ENCODE measurements around the gene SMG9. TPM values are rescaled to one million over a fixed set of nuclear protein-coding genes. Genes with fewer than 3 reads are reported as not detected.

Gene SMG9
- total and polyA plus RNA-seq, 2 experiments from 2014 or later = 54.1 to 59.5 TPM

DNA sequence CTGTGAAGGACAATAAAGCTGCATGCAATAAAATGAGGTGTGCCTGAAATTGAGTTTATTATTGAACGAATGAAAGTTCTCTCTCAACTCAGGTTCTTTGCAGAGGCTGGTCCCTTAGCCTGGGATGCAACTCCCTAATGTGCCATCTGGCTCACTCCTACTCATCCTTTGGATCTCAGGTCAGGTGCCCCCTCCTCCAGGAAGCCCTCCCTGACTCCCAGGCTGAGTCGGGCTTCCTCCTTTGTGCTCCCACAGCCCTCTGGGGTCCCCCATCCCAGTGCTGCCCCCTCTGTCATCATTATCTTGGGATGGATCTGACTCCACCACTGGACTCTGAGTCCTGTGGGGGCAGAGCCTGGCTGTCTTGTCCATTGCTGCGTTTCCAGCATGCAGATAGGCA, 41.6 kb downstream of the SMG9 start:
- no peaks in the 10 kb centered on the region for H3K27me3 ChIP-seq
- no peaks in the 10 kb centered on the region for H3K36me3 ChIP-seq
- no peaks in the 10 kb centered on the region for H3K9me3 ChIP-seq (ENCODE audit: low read depth)
- H3K4me3 ChIP-seq = no peak overlapping the region
- no peak overlapping the region for H3K27ac ChIP-seq
- TF ChIP-seq, protein P1, sequence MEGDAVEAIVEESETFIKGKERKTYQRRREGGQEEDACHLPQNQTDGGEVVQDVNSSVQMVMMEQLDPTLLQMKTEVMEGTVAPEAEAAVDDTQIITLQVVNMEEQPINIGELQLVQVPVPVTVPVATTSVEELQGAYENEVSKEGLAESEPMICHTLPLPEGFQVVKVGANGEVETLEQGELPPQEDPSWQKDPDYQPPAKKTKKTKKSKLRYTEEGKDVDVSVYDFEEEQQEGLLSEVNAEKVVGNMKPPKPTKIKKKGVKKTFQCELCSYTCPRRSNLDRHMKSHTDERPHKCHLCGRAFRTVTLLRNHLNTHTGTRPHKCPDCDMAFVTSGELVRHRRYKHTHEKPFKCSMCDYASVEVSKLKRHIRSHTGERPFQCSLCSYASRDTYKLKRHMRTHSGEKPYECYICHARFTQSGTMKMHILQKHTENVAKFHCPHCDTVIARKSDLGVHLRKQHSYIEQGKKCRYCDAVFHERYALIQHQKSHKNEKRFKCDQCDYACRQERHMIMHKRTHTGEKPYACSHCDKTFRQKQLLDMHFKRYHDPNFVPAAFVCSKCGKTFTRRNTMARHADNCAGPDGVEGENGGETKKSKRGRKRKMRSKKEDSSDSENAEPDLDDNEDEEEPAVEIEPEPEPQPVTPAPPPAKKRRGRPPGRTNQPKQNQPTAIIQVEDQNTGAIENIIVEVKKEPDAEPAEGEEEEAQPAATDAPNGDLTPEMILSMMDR (IDR thresholded peaks at IDR 0.05; ENCODE audit: low read depth, low read length) = no peak
- no peaks in the 10 kb centered on the region for H3K4me1 ChIP-seq (ENCODE audit: low read depth)
- no peak for DNase-seq (ENCODE audit: low read depth in 1 of 2, low spot score in 1 of 2)

DNA sequence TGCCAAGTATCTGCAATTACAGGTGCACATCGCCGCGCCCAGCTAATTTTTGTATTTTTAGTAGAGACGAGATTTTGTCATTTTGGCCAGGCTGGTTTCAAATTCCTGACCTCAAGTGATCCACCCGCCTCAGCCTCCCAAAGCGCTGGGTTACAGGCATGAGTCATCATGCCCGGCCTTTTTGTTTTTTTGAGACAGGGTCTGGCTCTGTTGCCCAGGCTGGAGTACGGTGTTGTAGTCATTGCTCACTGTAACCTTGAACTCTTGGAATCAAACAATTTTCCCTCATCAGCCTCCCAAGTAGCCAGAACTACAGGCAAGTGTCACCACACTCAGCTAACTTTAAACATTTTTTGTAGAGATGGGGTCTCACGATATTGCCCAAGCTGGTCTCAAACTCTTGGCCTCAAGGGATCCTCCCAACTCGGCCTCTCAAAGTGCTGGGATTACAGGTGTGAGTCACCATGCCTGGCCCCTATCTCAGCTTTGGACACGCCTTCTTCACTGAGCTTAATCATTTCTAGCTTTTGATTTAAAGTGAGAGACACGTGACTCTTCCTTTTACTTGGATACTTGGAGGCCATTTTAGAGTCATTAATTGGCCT, 42.9 kb downstream of the SMG9 start:
- TF ChIP-seq, protein P1 (IDR thresholded peaks at IDR 0.05; ENCODE audit: low read depth, low read length) = no peak
- Histone ChIP-seq H3K4me3 (no peak overlapping the region), H3K4me1 (ENCODE audit: low read depth) (no peaks in the 10 kb centered on the region), H3K36me3 (no peaks in the 10 kb centered on the region), H3K27me3 (no peaks in the 10 kb centered on the region), H3K9me3 (ENCODE audit: low read depth) (no peaks in the 10 kb centered on the region), H3K27ac (no peak overlapping the region)
- no peak for DNase-seq (ENCODE audit: low read depth in 1 of 2, low spot score in 1 of 2)

DNA sequence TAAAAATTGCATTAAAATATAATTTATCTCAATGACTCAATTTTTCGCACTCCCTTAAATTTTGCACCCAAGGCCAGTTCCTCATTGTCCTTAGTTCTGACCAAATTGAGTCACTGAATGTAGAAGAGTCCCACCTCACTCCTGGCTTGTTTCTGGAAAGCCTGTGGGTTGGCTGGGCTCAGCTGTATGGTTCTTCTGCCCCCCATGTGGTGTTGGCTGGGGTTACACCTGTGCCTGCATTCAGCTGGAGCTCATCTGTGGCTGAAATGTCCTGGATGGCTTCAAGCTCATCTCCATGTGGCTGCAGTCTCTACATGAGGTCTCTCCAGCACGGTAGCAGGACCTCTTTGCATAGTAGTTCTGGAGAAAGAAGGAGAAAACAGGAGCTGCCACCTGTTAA, 46.0 kb downstream of the SMG9 start:
- H3K4me3 ChIP-seq = no peak overlapping the region
- DNase-seq (ENCODE audit: low read depth in 1 of 2, low spot score in 1 of 2) = no peak

DNA sequence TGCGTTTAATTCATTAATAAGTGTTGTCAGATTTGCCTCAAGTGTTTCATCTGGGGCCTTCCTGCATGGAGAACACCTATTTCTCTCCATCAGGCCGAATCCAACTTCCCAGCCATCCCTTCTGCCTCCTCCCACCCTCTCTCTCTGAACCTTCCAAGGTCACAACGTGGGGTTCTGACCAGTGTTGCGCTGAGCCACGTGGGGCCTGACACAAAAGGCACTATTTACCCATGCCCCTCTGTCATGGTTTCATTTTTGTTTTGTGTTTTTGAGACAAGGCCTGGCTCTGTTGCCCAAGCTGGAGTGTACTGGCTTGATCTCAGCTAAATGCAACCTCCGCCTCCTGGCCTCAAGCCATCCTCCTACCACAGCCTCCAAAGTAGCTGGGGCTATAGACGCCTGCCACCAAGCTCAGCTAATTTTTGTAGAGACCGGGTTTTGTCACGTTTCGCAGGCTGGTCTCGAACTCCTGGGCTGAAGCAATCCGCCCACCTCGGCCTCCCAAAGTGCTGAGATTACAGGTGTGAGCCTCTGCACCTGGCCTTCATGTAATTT, 47.5 kb downstream of the SMG9 start:
- Histone ChIP-seq H3K27ac (no peak overlapping the region), H3K9me3 (ENCODE audit: low read depth) (no peaks in the 10 kb centered on the region), H3K36me3 (no peaks in the 10 kb centered on the region), H3K4me1 (ENCODE audit: low read depth) (no peaks in the 10 kb centered on the region), H3K4me3 (no peak overlapping the region), H3K27me3 (no peaks in the 10 kb centered on the region)
- TF ChIP-seq, protein P1 (IDR thresholded peaks at IDR 0.05; ENCODE audit: low read depth, low read length) = no peak
- no peak for DNase-seq (ENCODE audit: low read depth in 1 of 2, low spot score in 1 of 2)

More for the DNA sequence above, 46.0 kb downstream of the SMG9 start:
- Histone ChIP-seq H3K9me3 (ENCODE audit: low read depth) (no peaks in the 10 kb centered on the region), H3K36me3 (no peaks in the 10 kb centered on the region), H3K4me1 (ENCODE audit: low read depth) (no peaks in the 10 kb centered on the region), H3K27me3 (no peaks in the 10 kb centered on the region), H3K27ac (no peak overlapping the region)
- TF ChIP-seq, protein P1 (IDR thresholded peaks at IDR 0.05; ENCODE audit: low read depth, low read length) = no peak

DNA sequence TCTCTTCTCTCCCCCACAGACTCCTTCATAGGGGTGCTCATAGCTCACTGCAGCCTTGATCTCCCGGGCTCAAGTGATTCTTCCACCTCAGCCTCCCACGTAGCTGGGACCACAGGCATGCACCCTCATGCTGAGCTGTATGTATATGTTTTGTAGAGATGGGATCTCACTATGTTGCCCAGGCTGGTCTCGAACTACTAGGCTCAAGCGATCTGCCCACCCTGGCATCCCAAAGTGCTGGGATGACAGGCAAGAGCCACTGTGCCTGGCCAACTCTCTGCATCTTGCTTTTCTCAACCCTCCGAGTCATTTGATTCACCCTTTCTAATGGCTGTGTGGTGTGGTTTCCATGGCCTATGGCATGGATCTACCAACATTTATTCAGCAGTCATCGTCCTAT, 49.0 kb downstream of the SMG9 start:
- H3K36me3 ChIP-seq = no peaks in the 10 kb centered on the region
- H3K4me1 ChIP-seq (ENCODE audit: low read depth) = no peaks in the 10 kb centered on the region
- H3K9me3 ChIP-seq (ENCODE audit: low read depth) = no peaks in the 10 kb centered on the region
- DNase-seq (ENCODE audit: low read depth in 1 of 2, low spot score in 1 of 2) = no peak
- TF ChIP-seq, protein P1 (IDR thresholded peaks at IDR 0.05; ENCODE audit: low read depth, low read length) = no peak
- no peak overlapping the region for H3K27ac ChIP-seq
- H3K4me3 ChIP-seq = no peak overlapping the region
- H3K27me3 ChIP-seq = no peaks in the 10 kb centered on the region
